GM12878 (cell line): ENCODE data around the gene TRAPPC11. TPM values are rescaled to one million over a fixed set of nuclear protein-coding genes. Genes with fewer than 3 reads are reported as not detected.

ENCODE experiments used
- CTCF ChIP-seq, 3 experiments: IDR thresholded peaks in 2 of 3; conservative IDR thresholded peaks in 1 of 3; 2 replicates each; pipeline ENCODE4 v1.5.1; 2011; ENCODE audit warnings: low read depth in 3 of 3, low read length in 3 of 3, mild to moderate bottlenecking in 3 of 3, control low read depth in 2 of 3, moderate library complexity in 2 of 3, inconsistent platforms in 1 of 3, mixed read lengths in 1 of 3; ENCODE audit not compliant: control insufficient read depth in 2 of 3, insufficient read depth in 1 of 3; ENCODE audit errors: extremely low read depth in 1 of 3
- CUX1 ChIP-seq: IDR thresholded peaks from 2 replicates; pipeline ENCODE4 v1.6.1; 2012; ENCODE audit warnings: improper control_type of control experiment, low read depth, low read length; ENCODE audit not compliant: insufficient replicate concordance
- PBX3 ChIP-seq: IDR thresholded peaks from 2 replicates; pipeline ENCODE4 v1.6.1; 2011; ENCODE audit warnings: mild to moderate bottlenecking, low read depth, low read length, moderate library complexity; ENCODE audit not compliant: insufficient replicate concordance
- RELB ChIP-seq: fragments of 450-650 bp; IDR thresholded peaks from 2 replicates; pipeline ENCODE4 v1.6.1; 2017; ENCODE audit warnings: low read depth, mild to moderate bottlenecking, moderate library complexity
- RFX5 ChIP-seq: IDR thresholded peaks from 2 replicates; pipeline ENCODE4 v1.6.1; 2011; ENCODE audit warnings: low read depth, low read length, improper control_type of control experiment
- RUNX3 ChIP-seq: IDR thresholded peaks from 2 replicates; pipeline ENCODE4 v1.6.1; 2012; ENCODE audit warnings: low read length, inconsistent platforms
- SMARCA5 ChIP-seq: fragments of 450-650 bp; IDR thresholded peaks from 2 replicates; pipeline ENCODE4 v1.6.1; 2017; ENCODE audit warnings: mild to moderate bottlenecking
- TAF1 ChIP-seq: IDR thresholded peaks from 2 replicates; pipeline ENCODE4 v1.6.1; 2011; ENCODE audit warnings: mild to moderate bottlenecking, low read depth, low read length, borderline replicate concordance
- ZBTB40 ChIP-seq: fragments of 450-650 bp; IDR thresholded peaks from 2 replicates; pipeline ENCODE4 v1.6.1; 2016; ENCODE audit warnings: mild to moderate bottlenecking, moderate library complexity, borderline replicate concordance
- ZZZ3 ChIP-seq: IDR thresholded peaks from 2 replicates; pipeline ENCODE4 v1.6.1; 2011; ENCODE audit warnings: low read depth; ENCODE audit not compliant: control insufficient read depth, insufficient read length
- polyA plus RNA-seq, 11 experiments: library from polyadenylated mRNA; depleted of rRNA in 4 of 11; unstranded in 6 of 11; stranded (reverse) in 5 of 11; fragments of >200 nt; fragmentation: Nextera tagmentation in 4 of 11; fragmentation: Illumina TruSeq in 1 of 11; extraction: Ambion mirVana in 4 of 11; extraction: Trizol in 1 of 11; gene quantifications; 1 replicate in 1 of 11; 2 replicates in 10 of 11; pipeline versions ENCODE4 v1.2.1 to v1.2.3, GENCODE V29; 2011 to 2016; ENCODE audit warnings: inconsistent platforms in 2 of 11, missing spikeins in 2 of 11, low read depth in 1 of 11
- total RNA-seq, 4 experiments: library from RNA; depleted of rRNA in 3 of 4; stranded (reverse); fragments of >200 nt in 3 of 4; fragmentation: Illumina TruSeq in 1 of 4; extraction: Trizol in 1 of 4; gene quantifications; 2 replicates each; pipeline versions ENCODE4 v1.2.1 to v1.2.3, GENCODE V29; 2013 to 2021
- TF ChIP-seq, protein P1 (sequence below): IDR thresholded peaks from 2 replicates; pipeline ENCODE4 v1.6.1; 2012; ENCODE audit warnings: low read depth, low read length, improper control_type of control experiment

TRAPPC11 gene
- total and polyA plus RNA-seq, 10 of the 15 experiments (the other 5 are each of a cell fraction or from before 2014, with no cell fraction given), result 7.3 to 40.5 (median 22.3) TPM

DNA sequence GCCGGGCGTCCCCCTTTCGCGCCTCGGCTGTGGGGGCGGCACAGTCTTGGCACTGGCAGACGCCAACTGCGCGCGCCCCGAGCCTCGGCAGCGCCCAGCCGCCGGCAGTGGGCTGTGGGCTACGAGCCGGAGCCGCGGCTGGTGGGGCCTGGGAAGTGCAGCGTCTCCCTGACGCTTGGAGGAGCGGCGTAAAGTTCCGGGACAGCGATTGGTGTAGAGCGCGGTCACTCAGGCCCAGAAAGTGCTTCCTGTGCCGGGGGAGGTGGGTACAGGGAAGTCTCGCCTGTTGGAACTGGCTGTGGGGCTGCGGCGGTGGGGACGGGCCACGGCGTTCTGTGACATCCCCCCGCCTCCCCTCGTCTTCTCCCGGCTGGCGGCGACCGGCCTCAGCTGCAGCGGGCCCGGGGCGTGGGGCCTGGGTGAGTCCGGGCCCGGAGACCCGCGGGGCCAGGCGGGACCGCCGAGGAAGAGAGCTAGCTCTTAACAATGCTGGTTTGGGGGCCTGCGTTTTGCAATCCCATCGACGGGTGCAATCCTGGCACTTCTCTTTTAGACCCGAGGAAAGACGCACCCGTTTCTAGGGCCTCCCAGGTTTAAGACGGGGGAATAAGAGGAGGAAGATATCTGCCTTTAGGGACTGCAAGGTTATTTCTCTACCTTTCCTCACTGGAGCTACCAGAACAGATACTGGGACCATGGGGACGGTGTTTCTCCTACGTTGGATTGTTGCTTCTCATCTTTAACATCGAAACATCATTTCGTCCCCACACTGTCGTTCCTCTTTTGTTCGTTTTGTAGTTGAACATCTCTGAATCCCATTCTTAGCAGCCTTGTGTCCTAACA, at the start of gene TRAPPC11, which contains the start of gene RWDD4 (continued):
- TF ChIP-seq, protein P1, sequence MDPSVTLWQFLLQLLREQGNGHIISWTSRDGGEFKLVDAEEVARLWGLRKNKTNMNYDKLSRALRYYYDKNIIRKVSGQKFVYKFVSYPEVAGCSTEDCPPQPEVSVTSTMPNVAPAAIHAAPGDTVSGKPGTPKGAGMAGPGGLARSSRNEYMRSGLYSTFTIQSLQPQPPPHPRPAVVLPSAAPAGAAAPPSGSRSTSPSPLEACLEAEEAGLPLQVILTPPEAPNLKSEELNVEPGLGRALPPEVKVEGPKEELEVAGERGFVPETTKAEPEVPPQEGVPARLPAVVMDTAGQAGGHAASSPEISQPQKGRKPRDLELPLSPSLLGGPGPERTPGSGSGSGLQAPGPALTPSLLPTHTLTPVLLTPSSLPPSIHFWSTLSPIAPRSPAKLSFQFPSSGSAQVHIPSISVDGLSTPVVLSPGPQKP, result peak; percentile 29; the same call in 1 of the 2 replicates
- TF ChIP-seq TAF1 (peak; percentile 51; the same call in 1 of the 2 replicates), RFX5 (no peak), RUNX3 (0 out of 2 replicates have a peak, but pooled peaks have one; percentile 13), CTCF (IDR thresholded peaks at IDR 0.05 in 2 of 3, conservative IDR thresholded peaks at IDR 0.05 in 1 of 3; ENCODE audit: control insufficient read depth in 2 of 3, extremely low read depth in 1 of 3, insufficient read depth in 1 of 3, low read depth in 3 of 3, low read length in 3 of 3) (no peak), RELB (no peak), ZBTB40 (peak; percentile 82; the same call in 1 of the 2 replicates), PBX3 (peak; percentile 99), ZZZ3 (no peak), SMARCA5 (no peak), CUX1 (no peak)
